Heart right ventricle (tissue), 16 donors: ENCODE measurements around the gene ITPR2. TPM values are rescaled to one million over a fixed set of nuclear protein-coding genes. Genes with fewer than 3 reads are reported as not detected.
A peak's percentile ranks its signal among the peaks of the same experiment; 100 is the strongest.

ENCODE experiments used
- ATAC-seq, 8 donors: fragments of 200-7000 bp; cut with Tn5 transposase; one replicate each; pipeline ENCODE4 v1.9.1; 2020; ENCODE audit warnings: mild to moderate bottlenecking in 8 of 8, moderate library complexity in 8 of 8, moderate number of reproducible peaks in 1 of 8
- DNase-seq, 2 donors: peaks; one replicate each; pipeline ENCODE4 v3.0.0-alpha.2; 2020
- H3K27ac ChIP-seq, 10 donors: fragments of 200-600 bp; sonication (generic) in 2 of 10; one replicate each; pipeline versions ENCODE4 v1.5.0 to v1.8.0; 2020 to 2022; ENCODE audit warnings: mild to moderate bottlenecking in 3 of 10
- H3K27me3 ChIP-seq, 7 donors: fragments of 200-600 bp; one replicate each; pipeline ENCODE4 v1.8.0; 2021 to 2022; ENCODE audit warnings: mild to moderate bottlenecking in 2 of 7
- H3K36me3 ChIP-seq, 9 donors: fragments of 200-600 bp; sonication (generic) in 1 of 9; one replicate each; pipeline versions ENCODE4 v1.5.0 to v1.8.0; 2020 to 2022; ENCODE audit warnings: mild to moderate bottlenecking in 2 of 9
- H3K4me1 ChIP-seq, 9 donors: fragments of 200-600 bp; sonication (generic) in 1 of 9; one replicate each; pipeline versions ENCODE4 v1.5.0 to v1.8.0; 2020 to 2022; ENCODE audit warnings: mild to moderate bottlenecking in 4 of 9
- H3K4me3 ChIP-seq, 10 donors: fragments of 200-600 bp; sonication (generic) in 2 of 10; one replicate each; pipeline versions ENCODE4 v1.5.0 to v1.8.0; 2020 to 2022; ENCODE audit warnings: mild to moderate bottlenecking in 7 of 10, moderate library complexity in 2 of 10
- H3K9me3 ChIP-seq, 11 donors: fragments of 200-600 bp in 10 of 11; sonication (generic) in 2 of 11; one replicate each; pipeline versions ENCODE4 v1.5.0 to v1.8.0; 2013 to 2022; ENCODE audit warnings: mild to moderate bottlenecking in 2 of 11, control low read depth in 1 of 11, moderate library complexity in 1 of 11
- WGBS, 2 donors: extraction: QIAGEN DNeasy Blood & Tissue Kit; methylation state at CpG; one replicate each; pipeline ENCODE4 v1.1.7; 2013; ENCODE audit warnings: inconsistent platforms in 1 of 2; 5-methylcytosine and 5-hydroxymethylcytosine counted together
- intact Hi-C, 10 donors: fragments of 100-400 bp; cut with DNase I; formaldehyde crosslinking; loops; one replicate each; pipeline versions ENCODE4 v1.11.1 to v1.14.2; 2022
- polyA plus RNA-seq, 2 donors: library from polyadenylated mRNA; stranded (reverse); fragments of 200-250 nt; gene quantifications; one replicate each; pipeline ENCODE4 v1.2.3, GENCODE V29; 2013
- total RNA-seq, 10 donors: library from RNA; stranded (reverse); fragmentation: NEBNext Ultra II Directional in 3 of 10; extraction: Animal tissue kit (Norgen Biotek cat#: 25700) in 3 of 10; gene quantifications; one replicate each; pipeline versions ENCODE4 v1.2.1 to v1.2.4, GENCODE V29; 2021 to 2023
- TF ChIP-seq, protein P1 (sequence below), 9 donors: fragments of 200-600 bp; sonication (generic) in 2 of 9; IDR thresholded peaks; one replicate each; pipeline versions ENCODE4 v1.5.0 to v1.8.0; 2021 to 2022; ENCODE audit warnings: antibody characterized with exemption in 9 of 9, mild to moderate bottlenecking in 5 of 9, moderate library complexity in 1 of 9
- donor health status: Arrhythmogenic right ventricular cardiomyopathy.
- donor health status: ischemic (EF 13 %, LVEDD 7.1; RV severe dilation, severe dysfunction).
- donor health status: healthy with polysubstance abuse.
- donor health status: DM: no; HTN: yes; CAD: no.
- donor health status: DM: no; HTN: no; CAD: no.
- donor health status: ischemic (EF 25% LVEDD 6.9; RV normal size, moderate dysfunction).
- donor health status: ischemic (EF 25% LVEDD 5.7; RV mildly dilated, moderate dysfunction).
- donor health status: healthy.
- donor health status: DM: yes; HTN: yes; CAD: no.
- donor health status: Ischemic cardiomyopathy.
- donor health status: ischemic (EF 35%, LVEDD 5.7; RV mildly dilated, moderate dysfunction).
- donor health status: nonischemic (EF 11% LVEDD 7.7; RV severe dilation, severe dysfunction).
- donor health status: DM: yes; HTN: yes; CAD: no.
- donor health status: PGD.
- donor health status: ischemic (EF 29% LVEDD 5.4; RV normal size, mild dysfunction).
- donor health status: nonischemic (EF 23%, LVEDD 6.1; RV moderate dilation, normal function).

The ITPR2 gene
- total and polyA plus RNA-seq, 12 donors, result 2.0 to 18.9 (median 14.3) TPM

GRCh38 chr12:26293612-26294011 is 539.4 kb downstream of the ITPR2 start:
- WGBS, 2 donors, result 88 to 89% methylated on average over 2 of the region's 2 CpGs
- H3K4me1 ChIP-seq, result peaks cover 0 to 19% (median 9%) of the 10 kb centered on the region in 9 donors
- H3K36me3 ChIP-seq, result no peaks in the 10 kb centered on the region
- ATAC-seq (no peak), DNase-seq (no peak)
- no peaks in the 10 kb centered on the region for H3K27me3 ChIP-seq
- intact Hi-C loops, result no loop called here
- H3K9me3 ChIP-seq, result no peaks in the 10 kb centered on the region
- no peak overlapping the region for H3K4me3 ChIP-seq
- TF ChIP-seq, protein P1, sequence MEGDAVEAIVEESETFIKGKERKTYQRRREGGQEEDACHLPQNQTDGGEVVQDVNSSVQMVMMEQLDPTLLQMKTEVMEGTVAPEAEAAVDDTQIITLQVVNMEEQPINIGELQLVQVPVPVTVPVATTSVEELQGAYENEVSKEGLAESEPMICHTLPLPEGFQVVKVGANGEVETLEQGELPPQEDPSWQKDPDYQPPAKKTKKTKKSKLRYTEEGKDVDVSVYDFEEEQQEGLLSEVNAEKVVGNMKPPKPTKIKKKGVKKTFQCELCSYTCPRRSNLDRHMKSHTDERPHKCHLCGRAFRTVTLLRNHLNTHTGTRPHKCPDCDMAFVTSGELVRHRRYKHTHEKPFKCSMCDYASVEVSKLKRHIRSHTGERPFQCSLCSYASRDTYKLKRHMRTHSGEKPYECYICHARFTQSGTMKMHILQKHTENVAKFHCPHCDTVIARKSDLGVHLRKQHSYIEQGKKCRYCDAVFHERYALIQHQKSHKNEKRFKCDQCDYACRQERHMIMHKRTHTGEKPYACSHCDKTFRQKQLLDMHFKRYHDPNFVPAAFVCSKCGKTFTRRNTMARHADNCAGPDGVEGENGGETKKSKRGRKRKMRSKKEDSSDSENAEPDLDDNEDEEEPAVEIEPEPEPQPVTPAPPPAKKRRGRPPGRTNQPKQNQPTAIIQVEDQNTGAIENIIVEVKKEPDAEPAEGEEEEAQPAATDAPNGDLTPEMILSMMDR (IDR thresholded peaks at IDR 0.05), result no peak
- H3K27ac ChIP-seq, result no peak overlapping the region

- TF ChIP-seq, protein P1 (IDR thresholded peaks at IDR 0.05), result no peak
- Histone ChIP-seq H3K4me3 (no peak overlapping the region), H3K4me1 (peaks cover 0 to 16% (median 7%) of the 10 kb centered on the region in 9 donors), H3K27ac (no peak overlapping the region), H3K36me3 (no peaks in the 10 kb centered on the region), H3K9me3 (no peaks in the 10 kb centered on the region), H3K27me3 (no peaks in the 10 kb centered on the region)
- ATAC-seq (no peak), DNase-seq (no peak)
- intact Hi-C loops, result no loop called here
- WGBS, 2 donors, result 97 to 98% methylated on average over 1 of the region's 1 CpG
These were observed 540.4 kb downstream of the ITPR2 start for GRCh38 chr12:26292596-26292995.

- H3K4me1 ChIP-seq, result peaks cover 0 to 23% (median 11%) of the 10 kb centered on the region in 9 donors
- TF ChIP-seq, protein P1 (IDR thresholded peaks at IDR 0.05), result no peak
- intact Hi-C loops, result no loop called here
- no peak for ATAC-seq
- DNase-seq, result no peak
- H3K4me3 ChIP-seq, result no peak overlapping the region
- H3K27ac ChIP-seq, result no peak overlapping the region
- 90 to 91% methylated on average over 2 of the region's 2 CpGs for WGBS, 2 donors
- H3K9me3 ChIP-seq, result no peaks in the 10 kb centered on the region
- no peaks in the 10 kb centered on the region for H3K27me3 ChIP-seq
- H3K36me3 ChIP-seq, result no peaks in the 10 kb centered on the region
These were observed 542.4 kb downstream of the ITPR2 start for GRCh38 chr12:26290565-26290964.

GRCh38 chr12:26287671-26288381 is 545.2 kb downstream of the ITPR2 start:
- Histone ChIP-seq H3K4me1 (peaks cover 0 to 23% (median 11%) of the 10 kb centered on the region in 9 donors), H3K27ac (peak overlapping the region in 8 of 10 donors; percentile 20 to 73 (median 56)), H3K27me3 (no peaks in the 10 kb centered on the region), H3K4me3 (no peak overlapping the region), H3K9me3 (no peaks in the 10 kb centered on the region), H3K36me3 (no peaks in the 10 kb centered on the region)
- peak in 1 of 2 donors; percentile 54 for DNase-seq
- TF ChIP-seq, protein P1 (IDR thresholded peaks at IDR 0.05), result no peak
- 70 to 80% methylated on average over 14 of the region's 14 CpGs for WGBS, 2 donors
- intact Hi-C loops, result no loop called here
- peak; percentile 68 to 95 (median 84) for ATAC-seq

Other genes with a start within 250 kb of the ITPR2 start
- 10 to 100 TPM; 14.1 to 22.2 (median 17.8) TPM for gene INTS13, start 104.8 kb upstream of the ITPR2 start, total RNA-seq
- gene INTS13, start 104.8 kb upstream of the ITPR2 start, polyA plus RNA-seq, result 10 to 100 TPM; 17.6 to 19.4 TPM
- gene FGFR1OP2, start 105.3 kb upstream of the ITPR2 start, total RNA-seq, result 10 to 100 TPM; 22.3 to 37.9 (median 27.3) TPM
- gene FGFR1OP2, start 105.3 kb upstream of the ITPR2 start, polyA plus RNA-seq, result 10 to 100 TPM; 30.6 to 41.6 TPM
- 10 to 100 TPM; 16.3 to 29.3 (median 23.7) TPM for gene TM7SF3, start 181.2 kb upstream of the ITPR2 start, total RNA-seq
- gene TM7SF3, start 181.2 kb upstream of the ITPR2 start, polyA plus RNA-seq, result 10 to 100 TPM in 1 of 2 donors, 1 to 10 TPM in 1; 8.6 to 11.5 TPM
- 10 to 100 TPM; 42.5 to 60.8 (median 52.0) TPM for gene MED21, start 189.4 kb upstream of the ITPR2 start, total RNA-seq
- 10 to 100 TPM; 29.9 to 30.9 TPM for gene MED21, start 189.4 kb upstream of the ITPR2 start, polyA plus RNA-seq
- gene C12orf71, start 249.4 kb upstream of the ITPR2 start, total RNA-seq, result not detected
- gene C12orf71, start 249.4 kb upstream of the ITPR2 start, polyA plus RNA-seq, result not detected